ENCODE results near the gene KRT9. TPM values are rescaled to one million over a fixed set of nuclear protein-coding genes. Genes with fewer than 3 reads are reported as not detected.

Gene KRT9
- total and polyA plus RNA-seq, 2 of the 13 experiments (the other 11 are each of a cell fraction or from before 2014, with no cell fraction given): not detected

DNA sequence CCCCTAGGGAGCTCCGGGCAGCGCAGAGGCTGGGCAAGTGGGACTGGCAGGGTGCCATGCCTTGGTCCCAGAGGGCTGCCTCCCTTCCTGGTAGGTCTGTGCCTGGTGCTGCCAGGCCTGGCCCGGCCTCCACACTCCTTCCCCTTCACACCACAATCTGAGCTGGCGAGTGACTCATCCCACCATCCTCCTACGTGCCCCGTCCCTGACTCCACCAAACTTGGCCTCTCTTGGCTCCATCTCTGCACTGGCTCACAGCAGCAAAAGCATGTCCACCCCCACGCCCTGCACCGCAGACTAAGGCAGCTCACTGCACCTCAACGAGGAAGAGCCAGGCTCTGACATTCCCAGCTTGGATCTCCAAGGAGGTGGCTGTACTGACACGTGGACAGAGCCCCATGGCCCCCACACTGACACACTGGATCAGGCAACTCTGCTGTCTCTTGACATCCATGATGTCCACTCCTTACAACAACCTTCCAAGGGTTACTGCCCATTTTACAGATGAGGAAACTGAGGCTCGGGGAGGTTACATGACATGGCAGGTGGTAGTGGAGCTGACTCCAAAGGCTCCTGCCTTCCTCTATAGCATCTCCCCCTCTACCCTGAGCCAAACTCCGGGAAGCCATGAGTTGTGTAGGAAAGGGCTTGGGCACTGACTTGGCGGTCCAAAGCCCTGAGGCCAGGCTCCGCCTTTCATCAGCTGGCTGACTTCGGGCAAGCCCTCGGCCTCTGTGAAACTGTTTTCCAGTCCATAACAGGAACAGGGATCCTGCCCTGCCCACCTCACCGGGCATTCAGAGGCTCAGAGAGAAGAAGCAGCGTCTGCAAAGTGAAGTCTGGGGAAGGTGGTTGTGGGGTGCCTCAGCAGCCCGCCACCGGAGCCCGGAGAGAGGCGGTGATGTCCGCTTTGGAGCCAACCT is 23.7 kb downstream of the KRT9 start:
- ChIA-PET CTCF (ENCODE audit: low intra/inter-chr PET ratio, low total read pairs) (interaction anchor here (1.1 to 6.3 kb wide), 9 partner anchors 20 to 745 kb away, joined by 4 to 84 read pairs (median 21); partner anchors contain the start of gene KRT19), POLR2A (interaction anchor here (1.0 to 3.3 kb wide), 6 partner anchors 11 to 729 kb away, joined by 3 to 26 read pairs (median 4); partner anchors contain the start of genes EIF1 and KRT19)
- peak; percentile 26 for ATAC-seq
- H3K4me2 ChIP-seq (ENCODE audit: low read depth, low read length): peak overlapping the region; percentile 93
- H4K20me1 ChIP-seq (ENCODE audit: insufficient read depth, low read length): no peaks in the 10 kb centered on the region
- H3K27ac ChIP-seq (ENCODE audit: extremely low read length, insufficient read depth, low read length): no peak overlapping the region
- H3K4me3 ChIP-seq (replicated peaks in 1 of 3; ENCODE audit: insufficient read depth in 1 of 3, low read depth in 2 of 3, low read length in 3 of 3): peak overlapping the region in 2 of 3 experiments; percentile 18 to 67; a peak in 2 of 6 replicates
- no TSS peak for BruUV-seq (replicated peaks)
- H3K9ac ChIP-seq (ENCODE audit: insufficient read depth, low read depth, low read length): no peak overlapping the region
- H2AFZ ChIP-seq (ENCODE audit: low read length): peak overlapping the region; percentile 49
- H3K4me1 ChIP-seq (ENCODE audit: insufficient read depth, low read length): peaks cover 48% of the 10 kb centered on the region
- H3K27me3 ChIP-seq (ENCODE audit: control insufficient read depth in 1 of 2, insufficient read depth in 2 of 2, low read length in 2 of 2): peaks cover 4 to 23% of the 10 kb centered on the region in 2 experiments; a peak in 4 of 5 replicates
- WGBS (ENCODE audit: low lambda C conversion rate): 24% methylated on average over 15 of the region's 23 CpGs
- no peaks in the 10 kb centered on the region for H3K79me2 ChIP-seq (ENCODE audit: insufficient read depth, low read length)
- in situ Hi-C loops (cut with HindIII; ENCODE audit: extremely low pct_ligation_motif_present, low pct_unique_long_range_greater_than_20kb) (loop anchor here (5.0 kb wide), 2 partner anchors 61 to 114 kb away; partner anchors contain the start of gene KRT36), intact Hi-C loops (cut with micrococcal nuclease; ENCODE audit: unreplicated experiment) (no loop called here)
- no peak for DNase-seq (ENCODE audit: low spot score)
- no peaks in the 10 kb centered on the region for H3K36me3 ChIP-seq (replicated peaks in 1 of 2; ENCODE audit: control insufficient read depth in 1 of 2, insufficient read depth in 2 of 2, low read length in 2 of 2)
- no peak for FAIRE-seq
- no peaks in the 10 kb centered on the region for H3K9me3 ChIP-seq (ENCODE audit: low read length)
- TF ChIP-seq NR1H2 (CRISPR knock-in tag; IDR thresholded peaks at IDR 0.05; ENCODE audit: borderline replicate concordance, low read depth): no peak
- TF ChIP-seq, protein P1, sequence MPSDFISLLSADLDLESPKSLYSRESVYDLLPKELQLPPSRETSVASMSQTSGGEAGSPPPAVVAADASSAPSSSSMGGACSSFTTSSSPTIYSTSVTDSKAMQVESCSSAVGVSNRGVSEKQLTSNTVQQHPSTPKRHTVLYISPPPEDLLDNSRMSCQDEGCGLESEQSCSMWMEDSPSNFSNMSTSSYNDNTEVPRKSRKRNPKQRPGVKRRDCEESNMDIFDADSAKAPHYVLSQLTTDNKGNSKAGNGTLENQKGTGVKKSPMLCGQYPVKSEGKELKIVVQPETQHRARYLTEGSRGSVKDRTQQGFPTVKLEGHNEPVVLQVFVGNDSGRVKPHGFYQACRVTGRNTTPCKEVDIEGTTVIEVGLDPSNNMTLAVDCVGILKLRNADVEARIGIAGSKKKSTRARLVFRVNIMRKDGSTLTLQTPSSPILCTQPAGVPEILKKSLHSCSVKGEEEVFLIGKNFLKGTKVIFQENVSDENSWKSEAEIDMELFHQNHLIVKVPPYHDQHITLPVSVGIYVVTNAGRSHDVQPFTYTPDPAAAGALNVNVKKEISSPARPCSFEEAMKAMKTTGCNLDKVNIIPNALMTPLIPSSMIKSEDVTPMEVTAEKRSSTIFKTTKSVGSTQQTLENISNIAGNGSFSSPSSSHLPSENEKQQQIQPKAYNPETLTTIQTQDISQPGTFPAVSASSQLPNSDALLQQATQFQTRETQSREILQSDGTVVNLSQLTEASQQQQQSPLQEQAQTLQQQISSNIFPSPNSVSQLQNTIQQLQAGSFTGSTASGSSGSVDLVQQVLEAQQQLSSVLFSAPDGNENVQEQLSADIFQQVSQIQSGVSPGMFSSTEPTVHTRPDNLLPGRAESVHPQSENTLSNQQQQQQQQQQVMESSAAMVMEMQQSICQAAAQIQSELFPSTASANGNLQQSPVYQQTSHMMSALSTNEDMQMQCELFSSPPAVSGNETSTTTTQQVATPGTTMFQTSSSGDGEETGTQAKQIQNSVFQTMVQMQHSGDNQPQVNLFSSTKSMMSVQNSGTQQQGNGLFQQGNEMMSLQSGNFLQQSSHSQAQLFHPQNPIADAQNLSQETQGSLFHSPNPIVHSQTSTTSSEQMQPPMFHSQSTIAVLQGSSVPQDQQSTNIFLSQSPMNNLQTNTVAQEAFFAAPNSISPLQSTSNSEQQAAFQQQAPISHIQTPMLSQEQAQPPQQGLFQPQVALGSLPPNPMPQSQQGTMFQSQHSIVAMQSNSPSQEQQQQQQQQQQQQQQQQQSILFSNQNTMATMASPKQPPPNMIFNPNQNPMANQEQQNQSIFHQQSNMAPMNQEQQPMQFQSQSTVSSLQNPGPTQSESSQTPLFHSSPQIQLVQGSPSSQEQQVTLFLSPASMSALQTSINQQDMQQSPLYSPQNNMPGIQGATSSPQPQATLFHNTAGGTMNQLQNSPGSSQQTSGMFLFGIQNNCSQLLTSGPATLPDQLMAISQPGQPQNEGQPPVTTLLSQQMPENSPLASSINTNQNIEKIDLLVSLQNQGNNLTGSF (CRISPR knock-in tag; IDR thresholded peaks at IDR 0.05): 0 out of 2 replicates have a peak, but pooled peaks have one; percentile 23
- TF ChIP-seq FOSL2 (CRISPR knock-in tag; IDR thresholded peaks at IDR 0.05): peak; percentile 70
- 0 out of 2 replicates have a peak, but pooled peaks have one; percentile 42 for TF ChIP-seq CHCHD3 (CRISPR knock-in tag; IDR thresholded peaks at IDR 0.05)
- TF ChIP-seq, protein P2, sequence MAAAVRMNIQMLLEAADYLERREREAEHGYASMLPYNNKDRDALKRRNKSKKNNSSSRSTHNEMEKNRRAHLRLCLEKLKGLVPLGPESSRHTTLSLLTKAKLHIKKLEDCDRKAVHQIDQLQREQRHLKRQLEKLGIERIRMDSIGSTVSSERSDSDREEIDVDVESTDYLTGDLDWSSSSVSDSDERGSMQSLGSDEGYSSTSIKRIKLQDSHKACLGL (CRISPR knock-in tag; IDR thresholded peaks at IDR 0.05): peak; percentile 61; the same call in 1 of the 2 replicates
- 0 out of 2 replicates have a peak, but pooled peaks have one; percentile 31 for TF ChIP-seq HNRNPL (IDR thresholded peaks at IDR 0.05; ENCODE audit: low read depth, low read length)
- 0 out of 2 replicates have a peak, but pooled peaks have one; percentile 3 for TF ChIP-seq RFXAP (CRISPR knock-in tag; IDR thresholded peaks at IDR 0.05; ENCODE audit: borderline replicate concordance)
- TF ChIP-seq POLR2G (IDR thresholded peaks at IDR 0.05; ENCODE audit: low read depth, low read length): no peak
- no peak for TF ChIP-seq ZNF777 (CRISPR knock-in tag; IDR thresholded peaks at IDR 0.05)
- peak; percentile 97 for TF ChIP-seq ZNF629 (CRISPR knock-in tag; conservative IDR thresholded peaks at IDR 0.05)
- no peak for TF ChIP-seq ZSCAN21 (CRISPR knock-in tag; IDR thresholded peaks at IDR 0.05; ENCODE audit: borderline replicate concordance)
- TF ChIP-seq KAT7 (CRISPR knock-in tag; IDR thresholded peaks at IDR 0.05; ENCODE audit: borderline replicate concordance): no peak
- peak; percentile 43; the same call in 1 of the 2 replicates for TF ChIP-seq CHD4 (IDR thresholded peaks at IDR 0.05; ENCODE audit: borderline replicate concordance, low read length)
- no peak for TF ChIP-seq ZNF720 (CRISPR knock-in tag; IDR thresholded peaks at IDR 0.05)
- 0 out of 2 replicates have a peak, but pooled peaks have one; percentile 31 for TF ChIP-seq NFE2L1 (CRISPR knock-in tag; IDR thresholded peaks at IDR 0.05; ENCODE audit: borderline replicate concordance)
- TF ChIP-seq HES4 (CRISPR knock-in tag; IDR thresholded peaks at IDR 0.05; ENCODE audit: borderline replicate concordance): 0 out of 2 replicates have a peak, but pooled peaks have one; percentile 33
- TF ChIP-seq NFKB2 (CRISPR knock-in tag; IDR thresholded peaks at IDR 0.05; ENCODE audit: borderline replicate concordance): no peak
- 0 out of 2 replicates have a peak, but pooled peaks have one; percentile 11 for TF ChIP-seq POGZ (CRISPR knock-in tag; IDR thresholded peaks at IDR 0.05)

All from HepG2 (cell line).